HG03175 (cell line): Measurements from ENCODE around the gene FBXO42.

Experiments used
- ATAC-seq: cut with Tn5 transposase; IDR thresholded peaks from one replicate; pipeline ENCODE4 v1.9.1; 2021; ENCODE audit warnings: mild to moderate bottlenecking, moderate library complexity; ENCODE audit not compliant: unreplicated experiment

Gene FBXO42

DNA sequence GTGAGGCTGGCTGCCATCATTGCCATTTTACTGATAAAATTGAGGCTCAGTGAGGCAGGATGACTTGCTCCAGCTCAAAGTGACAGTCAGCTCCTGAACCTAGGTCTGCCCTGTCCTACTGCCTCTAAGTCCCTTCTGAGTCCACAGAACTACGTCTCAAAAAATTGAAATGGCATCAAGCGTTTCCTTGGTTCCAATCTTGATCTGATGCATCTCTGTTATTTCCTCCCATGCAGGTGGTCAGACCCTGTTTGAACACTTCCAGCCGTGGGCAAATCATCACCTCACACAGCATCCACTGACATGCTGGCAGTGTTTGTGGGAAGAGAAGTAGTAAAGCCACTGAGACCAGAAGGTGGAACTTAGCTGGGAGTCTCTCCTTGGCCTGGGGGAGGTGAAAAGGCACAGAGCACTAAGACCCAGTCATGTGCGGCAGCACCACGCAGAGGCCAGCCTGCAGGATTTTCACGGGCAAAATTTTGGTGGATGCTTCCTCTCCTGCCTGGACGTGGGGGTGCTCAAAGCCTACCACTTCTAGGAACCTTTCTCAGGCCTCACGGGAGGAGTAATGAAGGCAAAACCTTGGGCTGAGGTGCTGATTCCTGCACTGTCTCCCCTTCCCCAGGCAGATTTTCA is 107.5 kb downstream of the FBXO42 start:
- no peak for ATAC-seq

GRCh38 chr1:16243936-16244649 is 108.2 kb downstream of the FBXO42 start:
- peak; percentile 47 for ATAC-seq

DNA sequence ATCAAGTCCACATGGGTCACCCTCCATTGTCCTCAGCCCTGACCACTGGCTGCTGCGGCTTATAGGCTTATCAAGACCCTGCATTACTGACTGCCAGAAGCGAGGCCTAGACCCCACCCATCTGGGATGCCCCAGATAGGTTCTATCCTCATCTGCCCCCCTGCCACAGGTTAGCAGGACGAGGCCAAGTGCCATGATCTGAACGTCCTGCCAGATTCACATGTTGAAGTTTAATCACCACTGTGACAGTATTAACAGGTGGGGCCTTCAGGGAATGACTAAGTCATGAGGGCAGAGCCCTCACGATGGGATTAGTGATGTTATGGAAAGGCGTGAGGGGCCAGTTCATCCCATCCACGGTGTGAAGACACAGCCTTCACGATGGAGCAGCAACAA is 109.1 kb downstream of the FBXO42 start:
- ATAC-seq: no peak

- ATAC-seq: no peak
These were observed 109.6 kb downstream of the FBXO42 start for GRCh38 chr1:16242556-16243214.

DNA sequence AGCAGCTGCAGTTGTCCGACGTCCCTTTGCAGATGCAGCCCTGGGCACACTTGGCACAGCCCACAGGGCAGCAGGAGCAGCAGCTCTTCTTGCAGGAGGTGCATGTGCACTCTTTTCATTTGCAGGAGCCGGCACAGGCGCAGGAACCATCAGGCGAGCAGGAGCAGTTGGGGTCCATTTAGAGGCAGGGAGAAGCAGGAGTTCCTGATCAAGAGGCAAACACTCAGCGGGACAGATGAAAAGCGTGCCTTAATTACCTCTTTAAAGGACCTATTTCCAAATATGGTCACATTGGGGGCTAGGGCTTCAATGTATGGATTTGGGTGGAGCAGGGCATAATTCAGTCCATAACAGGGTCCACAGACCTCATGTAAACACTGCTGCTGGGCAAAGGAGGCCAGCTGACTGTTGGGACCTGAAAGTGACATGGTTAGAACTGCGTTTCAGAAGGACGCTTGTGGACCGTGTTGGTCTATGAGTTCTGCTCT is 111.0 kb downstream of the FBXO42 start:
- ATAC-seq: no peak

GRCh38 chr1:16239972-16240491 is 112.2 kb downstream of the FBXO42 start:
- ATAC-seq: no peak

DNA sequence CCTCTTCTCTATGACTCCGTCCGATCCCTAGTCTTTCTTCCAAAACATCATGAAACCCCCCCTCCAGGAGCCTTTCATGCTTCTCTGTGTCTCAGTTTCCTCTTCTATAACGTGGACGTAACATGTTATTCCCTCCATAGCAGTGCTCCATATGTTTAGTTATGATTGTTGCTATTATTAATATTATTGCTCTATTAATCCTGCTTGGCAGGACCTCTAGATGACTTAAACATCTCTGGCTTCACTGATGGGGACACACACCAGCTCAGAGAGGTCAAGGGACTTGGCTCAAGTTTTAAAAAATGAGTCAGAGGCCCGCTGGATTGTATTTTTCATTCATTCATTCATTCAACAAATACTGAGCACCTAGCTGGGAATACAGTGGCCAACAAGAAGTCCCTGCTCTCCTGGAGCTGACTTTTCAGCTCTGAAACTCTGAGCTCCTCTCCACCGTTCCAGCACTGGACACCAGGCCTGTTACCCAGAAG is 114.9 kb downstream of the FBXO42 start:
- ATAC-seq: no peak

DNA sequence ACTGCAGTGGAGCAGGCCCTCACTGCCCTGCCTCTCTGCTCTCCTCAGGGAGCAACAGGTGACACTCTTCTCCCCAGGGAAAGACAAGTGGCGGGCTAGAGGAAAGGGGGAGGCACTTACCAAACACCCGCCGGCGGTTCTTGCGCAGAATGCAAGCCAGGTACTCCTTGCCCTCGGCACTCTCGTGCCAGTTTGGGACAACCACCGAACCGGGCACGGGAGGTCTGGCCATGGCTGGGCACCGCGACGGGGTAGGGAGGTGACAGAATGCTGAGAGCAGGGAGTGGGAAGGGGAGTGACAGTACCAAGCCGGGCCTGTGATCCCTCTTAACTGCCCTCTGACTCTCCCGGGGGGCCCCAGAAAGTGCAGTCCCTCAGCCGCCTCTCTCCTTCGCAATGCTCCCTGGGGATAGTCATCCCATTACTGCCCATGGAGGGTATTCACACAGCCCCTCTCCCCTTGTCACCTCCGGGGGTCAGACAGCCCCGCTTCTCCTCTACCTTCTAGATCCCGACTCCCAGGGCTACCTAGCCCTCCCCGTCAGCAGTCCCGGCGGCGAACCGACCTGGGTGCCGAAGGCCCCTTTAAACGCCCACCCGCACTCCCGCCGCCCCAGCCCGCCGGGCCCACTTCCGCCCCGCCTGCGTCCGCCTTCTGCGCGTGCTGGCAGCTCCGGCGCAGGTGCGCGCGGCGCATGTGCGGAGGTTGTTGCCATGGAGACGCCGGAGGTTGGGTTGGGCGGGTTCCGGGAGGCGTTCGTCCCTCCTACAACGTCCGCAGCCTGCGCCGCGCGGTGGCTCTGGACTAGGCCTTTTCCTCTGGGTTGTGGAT is 115.6 kb downstream of the FBXO42 start, which contains the start of gene CPLANE2:
Gene CPLANE2, minus strand, starts transcription at position 673 of the 832 bp plus-strand sequence. Its CDS starts 441 bp downstream, at position 232.
- ATAC-seq: peak; percentile 84

GRCh38 chr1:16235944-16236510 is 116.3 kb downstream of the FBXO42 start:
- peak; percentile 56 for ATAC-seq

DNA sequence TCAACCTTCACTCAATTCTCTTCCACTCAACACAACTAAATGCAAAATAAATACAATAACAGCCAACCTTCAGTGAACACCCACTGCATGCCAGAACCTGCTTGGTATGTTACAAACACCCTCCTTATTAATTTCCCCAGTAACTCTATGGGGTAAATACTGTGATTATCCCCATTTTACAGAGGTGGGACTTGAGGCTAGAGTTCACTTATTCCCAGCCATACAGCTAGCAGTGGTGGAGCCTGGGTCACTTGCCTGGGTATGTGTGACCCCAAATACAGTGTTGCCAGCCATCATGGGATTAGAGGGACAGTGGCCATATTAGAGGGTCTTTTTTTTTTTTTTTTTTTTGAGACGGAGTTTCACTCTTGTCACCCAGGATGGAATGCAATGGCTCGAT is 116.9 kb downstream of the FBXO42 start:
- no peak for ATAC-seq

GRCh38 chr1:16233431-16233830 is 118.8 kb downstream of the FBXO42 start:
- ATAC-seq: no peak

DNA sequence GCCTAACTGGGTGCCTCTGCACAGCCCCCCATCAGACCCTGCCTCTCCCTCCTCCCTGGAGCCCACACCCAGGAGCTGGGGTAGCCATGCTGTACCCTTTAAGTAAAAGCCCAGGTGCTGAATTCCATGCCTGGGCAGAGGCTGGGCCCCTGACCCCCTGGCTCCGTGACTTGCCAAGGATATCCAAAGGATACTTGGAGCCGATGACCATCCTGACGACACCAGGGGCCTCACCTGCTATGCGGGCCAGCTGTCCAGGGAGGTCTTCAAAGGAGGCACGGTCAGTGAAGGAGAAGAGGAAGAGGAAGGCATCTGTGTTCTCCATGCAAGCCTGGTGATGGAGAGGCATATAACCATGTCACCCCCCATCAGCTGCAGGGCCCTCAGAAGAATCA is 120.0 kb downstream of the FBXO42 start:
- ATAC-seq: no peak

GRCh38 chr1:16231331-16232315 is 120.7 kb downstream of the FBXO42 start:
- ATAC-seq: no peak

GRCh38 chr1:16230744-16231143 is 121.5 kb downstream of the FBXO42 start:
- ATAC-seq: no peak

DNA sequence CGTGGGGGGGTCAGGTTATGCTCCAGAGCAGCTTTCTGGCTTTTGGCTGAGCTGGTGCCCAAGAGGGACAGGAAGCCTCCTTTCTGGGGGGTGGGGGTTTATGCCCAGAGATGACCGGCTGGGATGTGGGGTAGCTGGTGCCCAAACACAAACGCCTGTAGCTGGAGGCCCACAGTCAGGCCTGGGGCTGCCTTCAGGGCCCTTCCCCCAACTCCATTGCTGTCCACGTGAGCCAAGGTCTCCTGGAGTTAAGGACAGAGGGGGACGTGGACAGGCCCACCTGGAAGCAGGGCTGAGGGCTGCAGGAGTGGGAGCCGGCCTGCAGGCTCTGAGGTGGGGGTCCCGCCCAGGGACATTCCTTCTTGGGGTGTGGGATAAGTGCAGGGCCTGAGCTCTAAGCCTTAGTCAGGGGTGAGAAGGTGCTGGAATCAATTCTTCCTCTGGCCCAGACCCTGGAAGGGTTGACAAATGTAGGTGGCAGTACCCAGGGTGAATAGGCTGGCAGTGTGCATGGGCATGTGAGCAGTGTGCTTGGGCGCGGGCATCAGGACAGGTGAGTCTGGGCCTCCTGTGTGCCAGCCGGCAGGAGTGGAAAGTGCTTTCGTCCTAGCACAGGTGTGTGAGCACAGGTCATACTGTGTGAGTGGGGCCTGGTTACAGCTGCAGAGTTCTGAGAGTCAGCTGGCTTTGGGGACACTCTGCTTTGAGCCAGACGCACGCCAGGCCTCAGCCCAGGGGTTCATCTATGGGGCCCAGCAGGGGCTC is 122.1 kb downstream of the FBXO42 start:
- no peak for ATAC-seq

DNA sequence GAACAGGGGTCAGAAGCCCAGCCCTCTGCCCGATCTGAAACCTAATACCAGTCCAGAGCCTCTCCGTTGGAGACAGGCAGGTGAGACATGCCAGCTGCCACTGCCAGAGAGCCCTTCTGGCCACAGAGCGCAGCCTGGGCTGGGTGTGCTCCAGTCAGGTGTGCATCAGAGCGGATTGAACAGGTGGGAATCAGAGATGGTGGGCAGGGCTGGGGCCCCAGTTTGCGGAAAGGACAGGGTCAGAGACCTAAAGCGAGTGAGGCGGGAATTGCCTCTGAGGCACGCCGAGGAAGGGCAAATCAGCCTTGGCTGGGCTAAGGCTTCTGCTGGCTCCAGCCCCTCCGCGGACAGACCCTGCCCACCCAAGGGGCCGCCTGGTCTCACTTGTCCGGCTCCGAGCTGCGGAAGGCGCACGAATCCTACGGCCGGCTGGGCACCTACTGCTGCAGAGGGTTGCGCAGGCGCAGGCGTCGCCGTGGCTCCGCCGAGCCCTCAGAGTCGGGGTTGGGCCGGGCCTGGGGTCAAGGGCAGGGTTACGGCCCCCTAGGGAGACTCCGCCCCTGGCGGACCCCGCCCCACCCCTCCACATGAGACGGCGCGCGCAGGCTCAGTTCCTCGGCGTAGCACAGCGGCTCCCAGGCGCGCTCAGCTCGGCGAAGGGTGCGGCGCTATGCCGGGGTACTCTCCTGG is 125.6 kb downstream of the FBXO42 start:
- ATAC-seq: no peak

- no peak for ATAC-seq
These were observed 126.2 kb downstream of the FBXO42 start for GRCh38 chr1:16226129-16226489.

- no peak for ATAC-seq
These were observed 127.8 kb downstream of the FBXO42 start for GRCh38 chr1:16224472-16224871.
